Esophagus squamous epithelium (tissue), 5 donors: ENCODE results near the gene LARP1B. TPM values are rescaled to one million over a fixed set of nuclear protein-coding genes. Genes with fewer than 3 reads are reported as not detected.

ENCODE experiments used
- DNase-seq: peaks from one replicate; lab custom pipeline; 2025; lab: John Stamatoyannopoulos, UW
- H3K27ac ChIP-seq, 4 donors: fragments of 200-600 bp; sonication (generic); one replicate each; pipeline ENCODE4 v1.5.1; 2016 to 2019; ENCODE audit warnings: mild to moderate bottlenecking in 1 of 4
- H3K27me3 ChIP-seq, 4 donors: fragments of 200-600 bp; sonication (generic); 1 replicate in 3 of 4; 2 replicates in 1 of 4; pipeline versions ENCODE4 v1.5.1 to v1.6.0; 2017 to 2021; ENCODE audit warnings: antibody characterized with exemption in 1 of 4
- H3K36me3 ChIP-seq, 3 donors: fragments of 200-600 bp; sonication (generic); one replicate each; pipeline ENCODE4 v1.5.1; 2016 to 2019
- H3K4me1 ChIP-seq, 3 donors: fragments of 200-600 bp; sonication (generic); one replicate each; pipeline ENCODE4 v1.5.1; 2017 to 2019
- H3K4me3 ChIP-seq, 4 donors: fragments of 200-600 bp; sonication (generic); 1 replicate in 3 of 4; 2 replicates in 1 of 4; pipeline ENCODE4 v1.5.1; 2016 to 2019; ENCODE audit warnings: mild to moderate bottlenecking in 2 of 4, moderate library complexity in 1 of 4
- H3K9me3 ChIP-seq, 3 donors: fragments of 200-600 bp; sonication (generic); one replicate each; pipeline ENCODE4 v1.5.1; 2016 to 2019
- CTCF ChIP-seq, 6 experiments: fragments of 450-650 bp in 4 of 6; fragments of 200-600 bp in 2 of 6; sonication (generic) in 2 of 6; IDR thresholded peaks; one replicate each; pipeline ENCODE4 v1.5.1; 2016 to 2019; ENCODE audit warnings: antibody characterized with exemption in 6 of 6, mild to moderate bottlenecking in 4 of 6, moderate library complexity in 4 of 6
- POLR2A ChIP-seq, 4 donors: fragments of 450-650 bp; IDR thresholded peaks; one replicate each; pipeline ENCODE4 v1.6.1; 2017; ENCODE audit warnings: antibody characterized with exemption in 4 of 4, mild to moderate bottlenecking in 4 of 4, moderate library complexity in 3 of 4
- WGBS, 2 donors: methylation state at CpG; one replicate each; pipeline ENCODE4 v1.1.5; 2018; 5-methylcytosine and 5-hydroxymethylcytosine counted together
- intact Hi-C: fragments of 100-400 bp; cut with DNase I; formaldehyde crosslinking; loops from one replicate; pipeline ENCODE4 v1.15.0; 2022
- total RNA-seq, 4 donors: library from RNA; depleted of rRNA; stranded (reverse); fragments of >200 nt; gene quantifications; one replicate each; pipeline ENCODE4 v1.1.0, GENCODE V29; 2016
- donor health status: DM: yes; HTN: yes; CAD: no.

LARP1B gene
- total RNA-seq, 4 donors from 2014 or later = 11.5 to 29.2 (median 16.4) TPM

- no peak overlapping the region for H3K27ac ChIP-seq
- DNase-seq = no peak
- H3K9me3 ChIP-seq = no peaks in the 10 kb centered on the region
- no peak overlapping the region for H3K4me3 ChIP-seq
- H3K4me1 ChIP-seq = peaks cover 0 to 19% (median 4%) of the 10 kb centered on the region in 3 donors
- intact Hi-C loops = no loop called here
- H3K27me3 ChIP-seq = no peaks in the 10 kb centered on the region
- TF ChIP-seq CTCF (IDR thresholded peaks at IDR 0.05) = no peak
- H3K36me3 ChIP-seq = no peaks in the 10 kb centered on the region
- 53 to 55% methylated on average over 6 of the region's 6 CpGs for WGBS, 2 donors
Measured at GRCh38 chr4:128228845-128229795, 168.0 kb downstream of the LARP1B start.

GRCh38 chr4:128232719-128233118 lies 171.6 kb downstream of the LARP1B start:
- H3K27me3 ChIP-seq = no peaks in the 10 kb centered on the region
- TF ChIP-seq POLR2A (IDR thresholded peaks at IDR 0.05) = no peak
- TF ChIP-seq CTCF (IDR thresholded peaks at IDR 0.05) = no peak
- intact Hi-C loops = no loop called here
- no peak for DNase-seq
- peaks cover 0 to 17% (median 4%) of the 10 kb centered on the region in 3 donors for H3K4me1 ChIP-seq
- H3K27ac ChIP-seq = no peak overlapping the region
- no peaks in the 10 kb centered on the region for H3K9me3 ChIP-seq
- H3K4me3 ChIP-seq = no peak overlapping the region
- 58 to 83% methylated on average over 3 of the region's 3 CpGs for WGBS, 2 donors
- no peaks in the 10 kb centered on the region for H3K36me3 ChIP-seq

GRCh38 chr4:128234836-128235235 lies 173.7 kb downstream of the LARP1B start:
- H3K4me3 ChIP-seq = no peak overlapping the region
- TF ChIP-seq POLR2A (IDR thresholded peaks at IDR 0.05) (no peak), CTCF (IDR thresholded peaks at IDR 0.05) (no peak)
- H3K27ac ChIP-seq = no peak overlapping the region
- H3K36me3 ChIP-seq = no peaks in the 10 kb centered on the region
- no peaks in the 10 kb centered on the region for H3K27me3 ChIP-seq
- 84 to 91% methylated on average over 3 of the region's 3 CpGs for WGBS, 2 donors
- no peak for DNase-seq
- H3K9me3 ChIP-seq = no peaks in the 10 kb centered on the region
- intact Hi-C loops = no loop called here
- no peaks in the 10 kb centered on the region for H3K4me1 ChIP-seq

GRCh38 chr4:128241019-128241418 lies 179.9 kb downstream of the LARP1B start:
- intact Hi-C loops = no loop called here
- Histone ChIP-seq H3K4me3 (no peak overlapping the region), H3K27ac (no peak overlapping the region), H3K9me3 (no peaks in the 10 kb centered on the region), H3K36me3 (no peaks in the 10 kb centered on the region), H3K4me1 (no peaks in the 10 kb centered on the region), H3K27me3 (no peaks in the 10 kb centered on the region)
- DNase-seq = no peak
- TF ChIP-seq CTCF (IDR thresholded peaks at IDR 0.05) = no peak
- no peak for TF ChIP-seq POLR2A (IDR thresholded peaks at IDR 0.05)
- WGBS, 2 donors = 88 to 97% methylated on average over 3 of the region's 3 CpGs

GRCh38 chr4:128241425-128241913 lies 180.4 kb downstream of the LARP1B start:
- Histone ChIP-seq H3K4me1 (no peaks in the 10 kb centered on the region), H3K36me3 (no peaks in the 10 kb centered on the region), H3K27ac (no peak overlapping the region), H3K9me3 (no peaks in the 10 kb centered on the region), H3K27me3 (no peaks in the 10 kb centered on the region), H3K4me3 (no peak overlapping the region)
- intact Hi-C loops = no loop called here
- no peak for TF ChIP-seq POLR2A (IDR thresholded peaks at IDR 0.05)
- no peak for TF ChIP-seq CTCF (IDR thresholded peaks at IDR 0.05)
- no peak for DNase-seq
- WGBS, 2 donors = 33 to 39% methylated on average over 3 of the region's 3 CpGs
